ENCODE data around the gene B3GAT2. TPM values are rescaled to one million over a fixed set of nuclear protein-coding genes. Genes with fewer than 3 reads are reported as not detected.

Gene B3GAT2
- polyA plus RNA-seq, 3 donors from 2014 or later = 0.13 to 0.59 TPM; not detected in 1

GRCh38 chr6:70844301-70844700 is 112.6 kb downstream of the B3GAT2 start:
- DNase-seq = no peak
- no peaks in the 10 kb centered on the region for H3K9me3 Mint-ChIP-seq
- H3K4me1 Mint-ChIP-seq = peaks cover 13 to 34% of the 10 kb centered on the region in 2 donors
- H3K36me3 Mint-ChIP-seq = peaks cover 0 to 8% (median 0%) of the 10 kb centered on the region in 3 donors
- no peak overlapping the region for H3K4me3 Mint-ChIP-seq
- H3K27ac Mint-ChIP-seq = no peak overlapping the region
- peaks cover 0 to 2% (median 0%) of the 10 kb centered on the region in 3 donors for H3K27me3 Mint-ChIP-seq (ENCODE audit: low read depth in 3 of 3)

GRCh38 chr6:70843328-70843918 is 113.4 kb downstream of the B3GAT2 start:
- Mint-ChIP-seq H3K27me3 (ENCODE audit: low read depth in 3 of 3) (peaks cover 0 to 3% (median 0%) of the 10 kb centered on the region in 3 donors), H3K4me1 (peaks cover 10 to 35% of the 10 kb centered on the region in 2 donors), H3K36me3 (peaks cover 4 to 10% (median 5%) of the 10 kb centered on the region in 3 donors), H3K4me3 (no peak overlapping the region), H3K27ac (no peak overlapping the region), H3K9me3 (no peaks in the 10 kb centered on the region)
- no peak for DNase-seq

- H3K27me3 Mint-ChIP-seq (ENCODE audit: low read depth in 3 of 3) = peaks cover 0 to 3% (median 0%) of the 10 kb centered on the region in 3 donors
- H3K4me3 Mint-ChIP-seq = no peak overlapping the region
- peaks cover 10 to 38% of the 10 kb centered on the region in 2 donors for H3K4me1 Mint-ChIP-seq
- no peaks in the 10 kb centered on the region for H3K9me3 Mint-ChIP-seq
- DNase-seq = no peak
- no peak overlapping the region for H3K27ac Mint-ChIP-seq
- H3K36me3 Mint-ChIP-seq = peaks cover 4 to 10% (median 5%) of the 10 kb centered on the region in 3 donors
These were observed 114.3 kb downstream of the B3GAT2 start for GRCh38 chr6:70842541-70842940.

- peaks cover 0 to 3% (median 0%) of the 10 kb centered on the region in 3 donors for H3K27me3 Mint-ChIP-seq (ENCODE audit: low read depth in 3 of 3)
- peaks cover 10 to 38% of the 10 kb centered on the region in 2 donors for H3K4me1 Mint-ChIP-seq
- H3K36me3 Mint-ChIP-seq = peaks cover 4 to 7% (median 5%) of the 10 kb centered on the region in 3 donors
- DNase-seq = peak; percentile 7 to 22 (median 14)
- peak overlapping the region in 1 of 5 donors; percentile 12 for H3K4me3 Mint-ChIP-seq
- H3K27ac Mint-ChIP-seq = peak overlapping the region in 1 of 6 donors; percentile 29
- no peaks in the 10 kb centered on the region for H3K9me3 Mint-ChIP-seq
These were observed 115.7 kb downstream of the B3GAT2 start for GRCh38 chr6:70841112-70841511.

- H3K27ac Mint-ChIP-seq = peak overlapping the region in 2 of 6 donors; percentile 23 to 36
- H3K36me3 Mint-ChIP-seq = peaks cover 4 to 10% (median 5%) of the 10 kb centered on the region in 3 donors
- H3K4me3 Mint-ChIP-seq = no peak overlapping the region
These were observed 117.3 kb downstream of the B3GAT2 start for GRCh38 chr6:70839286-70840266.

GRCh38 chr6:70838907-70839285 is 118.0 kb downstream of the B3GAT2 start:
- Mint-ChIP-seq H3K4me1 (peaks cover 10 to 40% of the 10 kb centered on the region in 2 donors), H3K27me3 (ENCODE audit: low read depth in 3 of 3) (peaks cover 0 to 1% (median 0%) of the 10 kb centered on the region in 3 donors), H3K27ac (peak overlapping the region in 2 of 6 donors; percentile 2 to 55), H3K9me3 (no peaks in the 10 kb centered on the region), H3K4me3 (no peak overlapping the region), H3K36me3 (peaks cover 4 to 10% (median 5%) of the 10 kb centered on the region in 3 donors)
- no peak for DNase-seq

More at GRCh38 chr6:70839286-70840266, 117.3 kb downstream of the B3GAT2 start:
- no peak for DNase-seq
- peaks cover 0 to 1% (median 0%) of the 10 kb centered on the region in 3 donors for H3K27me3 Mint-ChIP-seq (ENCODE audit: low read depth in 3 of 3)
- H3K4me1 Mint-ChIP-seq = peaks cover 10 to 38% of the 10 kb centered on the region in 2 donors
- H3K9me3 Mint-ChIP-seq = no peaks in the 10 kb centered on the region

- H3K27ac Mint-ChIP-seq = no peak overlapping the region
- peaks cover 4 to 18% (median 5%) of the 10 kb centered on the region in 3 donors for H3K36me3 Mint-ChIP-seq
- H3K4me3 Mint-ChIP-seq = no peak overlapping the region
- no peaks in the 10 kb centered on the region for H3K9me3 Mint-ChIP-seq
- DNase-seq = no peak
- H3K27me3 Mint-ChIP-seq (ENCODE audit: low read depth in 3 of 3) = peaks cover 0 to 1% (median 0%) of the 10 kb centered on the region in 3 donors
- H3K4me1 Mint-ChIP-seq = peaks cover 0 to 20% of the 10 kb centered on the region in 2 donors
These were observed 122.3 kb downstream of the B3GAT2 start for GRCh38 chr6:70834520-70834919.

GRCh38 chr6:70831427-70831826 is 125.4 kb downstream of the B3GAT2 start:
- no peak for DNase-seq
- Mint-ChIP-seq H3K36me3 (peaks cover 0 to 13% (median 0%) of the 10 kb centered on the region in 3 donors), H3K4me1 (peaks cover 3 to 25% of the 10 kb centered on the region in 2 donors), H3K4me3 (no peak overlapping the region), H3K27me3 (ENCODE audit: low read depth in 3 of 3) (no peaks in the 10 kb centered on the region), H3K27ac (no peak overlapping the region), H3K9me3 (no peaks in the 10 kb centered on the region)

- Mint-ChIP-seq H3K4me1 (peaks cover 5 to 25% of the 10 kb centered on the region in 2 donors), H3K27me3 (ENCODE audit: low read depth in 3 of 3) (no peaks in the 10 kb centered on the region), H3K36me3 (peaks cover 7 to 15% (median 15%) of the 10 kb centered on the region in 3 donors), H3K27ac (no peak overlapping the region), H3K9me3 (peaks cover 0 to 9% (median 5%) of the 10 kb centered on the region in 6 donors), H3K4me3 (no peak overlapping the region)
- no peak for DNase-seq
These were observed 133.2 kb downstream of the B3GAT2 start for GRCh38 chr6:70823651-70824050.

- H3K4me3 Mint-ChIP-seq = no peak overlapping the region
- no peak for DNase-seq
- H3K9me3 Mint-ChIP-seq = peaks cover 0 to 9% (median 5%) of the 10 kb centered on the region in 6 donors
- H3K27ac Mint-ChIP-seq = no peak overlapping the region
- H3K36me3 Mint-ChIP-seq = peaks cover 7 to 15% (median 15%) of the 10 kb centered on the region in 3 donors
- H3K4me1 Mint-ChIP-seq = peaks cover 2 to 8% of the 10 kb centered on the region in 2 donors
- no peaks in the 10 kb centered on the region for H3K27me3 Mint-ChIP-seq (ENCODE audit: low read depth in 3 of 3)
These were observed 135.1 kb downstream of the B3GAT2 start for GRCh38 chr6:70821751-70822150.

GRCh38 chr6:70820778-70821177 is 136.1 kb downstream of the B3GAT2 start:
- Mint-ChIP-seq H3K27ac (no peak overlapping the region), H3K36me3 (peaks cover 7 to 15% (median 15%) of the 10 kb centered on the region in 3 donors), H3K9me3 (peaks cover 0 to 9% (median 5%) of the 10 kb centered on the region in 6 donors)

GRCh38 chr6:70819646-70820045 is 137.2 kb downstream of the B3GAT2 start:
- Mint-ChIP-seq H3K9me3 (peaks cover 0 to 9% (median 5%) of the 10 kb centered on the region in 6 donors), H3K4me3 (no peak overlapping the region), H3K4me1 (peaks cover 2 to 8% of the 10 kb centered on the region in 2 donors), H3K36me3 (peaks cover 7 to 15% (median 15%) of the 10 kb centered on the region in 3 donors), H3K27ac (no peak overlapping the region), H3K27me3 (ENCODE audit: low read depth in 3 of 3) (no peaks in the 10 kb centered on the region)
- no peak for DNase-seq

More at GRCh38 chr6:70820778-70821177, 136.1 kb downstream of the B3GAT2 start:
- Mint-ChIP-seq H3K4me3 (no peak overlapping the region), H3K4me1 (peaks cover 2 to 8% of the 10 kb centered on the region in 2 donors), H3K27me3 (ENCODE audit: low read depth in 3 of 3) (no peaks in the 10 kb centered on the region)
- DNase-seq = no peak

GRCh38 chr6:70813885-70814284 is 143.0 kb downstream of the B3GAT2 start:
- peaks cover 0 to 7% (median 0%) of the 10 kb centered on the region in 3 donors for H3K36me3 Mint-ChIP-seq
- no peaks in the 10 kb centered on the region for H3K9me3 Mint-ChIP-seq
- no peak overlapping the region for H3K27ac Mint-ChIP-seq
- no peak overlapping the region for H3K4me3 Mint-ChIP-seq
- no peaks in the 10 kb centered on the region for H3K4me1 Mint-ChIP-seq
- DNase-seq = no peak
- H3K27me3 Mint-ChIP-seq (ENCODE audit: low read depth in 3 of 3) = no peaks in the 10 kb centered on the region

Measured in immature natural killer cell (primary cell).